HG03196 (cell line): Measurements from ENCODE around the gene CCM2.
"Not testable (repeated sequence)": the region's sequence is repeated elsewhere in the genome, so short reads cannot be mapped to it uniquely, and the experiment has no call there.

Experiments
- ATAC-seq: cut with Tn5 transposase; IDR thresholded peaks from one replicate; pipeline ENCODE4 v1.9.1; 2021; ENCODE audit not compliant: unreplicated experiment

CCM2 gene

DNA sequence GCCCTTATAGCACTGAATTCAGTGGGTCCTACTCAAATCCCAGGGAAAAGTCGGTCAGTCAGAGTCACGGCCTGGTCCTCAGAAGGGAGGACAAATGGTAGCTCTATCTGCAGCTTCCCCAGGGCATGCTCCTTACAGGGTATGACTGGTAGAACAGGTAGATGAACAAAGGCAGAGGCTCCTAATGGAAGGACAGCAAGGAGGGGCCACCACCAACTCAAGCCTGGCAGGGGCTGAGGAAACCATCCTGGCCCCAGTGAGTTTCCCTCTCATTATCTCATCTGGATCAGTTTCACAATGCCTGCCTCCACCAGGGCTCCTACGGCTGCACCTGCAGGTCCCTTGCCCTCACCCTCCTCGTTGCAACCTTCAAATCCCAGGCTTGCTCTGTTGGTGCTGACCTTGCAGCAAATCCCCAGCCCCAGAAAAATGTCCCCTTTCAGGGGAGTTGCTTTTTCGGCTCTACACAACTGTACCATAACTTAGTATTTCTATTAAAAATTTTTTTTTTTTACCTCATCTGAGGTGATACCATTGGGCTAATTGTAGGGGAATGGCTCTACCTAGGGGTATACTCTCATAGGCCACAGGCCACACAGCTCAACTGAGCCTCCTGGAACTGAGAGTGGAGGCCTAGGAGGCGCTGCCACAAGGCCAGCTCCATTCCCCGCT, 18.8 kb upstream of the CCM2 start:
- ATAC-seq: peak; percentile 2

GRCh38 chr7:44982535-44982923, 17.5 kb upstream of the CCM2 start:
- ATAC-seq: no peak

DNA sequence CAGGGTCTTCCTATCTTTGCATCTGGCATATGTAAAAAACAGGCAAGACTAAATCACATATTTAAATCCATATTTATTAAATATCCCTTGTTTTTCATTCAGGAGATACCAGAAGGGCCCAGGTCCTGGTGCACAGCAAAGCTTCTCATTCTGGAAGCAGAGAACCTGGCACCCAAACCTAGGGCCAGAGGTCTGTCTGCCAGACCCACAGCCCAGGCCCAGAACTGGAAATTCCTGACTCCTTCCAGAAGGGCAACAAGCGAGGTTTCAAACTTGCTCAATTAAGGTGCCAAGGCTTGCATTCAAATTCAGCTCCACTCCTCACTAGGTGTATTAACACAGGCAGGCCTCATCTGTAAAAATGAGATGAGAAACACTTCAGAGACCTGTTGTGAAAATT, 17.0 kb upstream of the CCM2 start:
- no peak for ATAC-seq

DNA sequence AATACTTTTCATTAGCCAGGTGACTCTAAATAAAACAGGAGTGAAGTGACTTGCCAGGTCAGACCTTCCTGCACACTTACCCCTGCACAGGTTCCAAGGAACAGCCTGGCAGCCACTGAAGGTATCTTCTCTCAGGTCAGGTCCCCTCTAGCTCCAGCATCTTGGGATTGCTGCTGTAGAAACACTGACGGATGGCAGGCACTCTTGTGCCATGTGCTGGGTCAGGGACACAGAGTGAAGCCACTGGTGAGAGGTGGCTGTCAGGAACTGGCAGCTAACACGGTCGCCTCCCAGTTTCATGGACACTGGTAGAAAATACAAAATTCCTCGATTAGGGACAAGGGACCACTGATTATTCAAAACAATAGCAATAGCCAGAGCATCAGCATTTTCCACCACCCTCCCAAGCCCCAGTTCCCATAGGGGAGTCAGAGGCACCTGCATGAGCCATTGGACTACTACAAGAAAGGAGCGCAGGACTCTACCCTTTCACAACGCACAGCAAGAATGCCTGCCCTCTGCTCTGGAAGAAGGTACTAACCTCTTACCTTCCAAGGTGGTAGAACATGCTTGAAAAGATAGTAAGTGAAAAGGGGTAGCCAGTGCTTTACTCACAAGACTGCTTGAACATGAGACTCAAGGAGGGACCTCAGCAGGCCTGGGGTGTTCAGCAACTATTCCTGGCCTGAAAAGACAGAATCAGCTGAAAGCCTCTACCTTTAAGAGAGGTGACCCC, 16.1 kb upstream of the CCM2 start:
- no peak for ATAC-seq

DNA sequence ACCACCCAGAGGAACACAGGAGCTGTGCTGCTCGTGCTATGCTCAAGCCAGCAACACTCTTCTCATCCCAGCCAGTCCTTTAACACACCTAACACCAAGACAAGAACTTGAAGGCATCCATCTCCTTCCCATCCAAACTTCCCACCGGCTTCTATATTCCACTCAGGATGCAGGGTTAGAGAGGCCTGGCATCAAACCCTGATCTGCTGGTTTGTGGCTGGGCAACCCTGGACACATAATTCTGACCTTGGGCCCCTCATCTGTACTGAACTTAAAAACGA, 15.6 kb upstream of the CCM2 start:
- ATAC-seq: no peak

- ATAC-seq: no peak
Observed at GRCh38 chr7:44985033-44985695, 14.8 kb upstream of the CCM2 start.

DNA sequence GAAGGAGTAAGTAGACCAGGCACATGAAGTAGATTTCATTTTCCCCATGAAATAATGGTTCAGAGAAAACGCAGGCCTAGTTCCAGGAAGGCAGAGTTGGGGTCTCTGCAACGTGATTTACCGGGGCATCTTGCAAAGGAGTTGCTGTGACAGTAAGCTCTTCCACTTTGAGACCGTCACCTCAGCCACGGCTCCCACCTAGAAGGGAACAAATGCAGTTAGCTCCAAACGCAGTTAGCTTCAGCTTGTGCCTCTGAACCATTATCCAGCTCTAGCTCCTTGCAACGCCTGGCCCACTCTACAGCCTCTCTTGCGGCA, 14.1 kb upstream of the CCM2 start:
- ATAC-seq: no peak

GRCh38 chr7:44986218-44987053, 13.6 kb upstream of the CCM2 start:
- peak; percentile 92 for ATAC-seq

GRCh38 chr7:44987457-44987856, 12.5 kb upstream of the CCM2 start:
- no peak for ATAC-seq

- ATAC-seq: no peak
Observed at GRCh38 chr7:44987996-44988395, 12.0 kb upstream of the CCM2 start.

GRCh38 chr7:44988701-44989100, 11.3 kb upstream of the CCM2 start:
- no peak for ATAC-seq

DNA sequence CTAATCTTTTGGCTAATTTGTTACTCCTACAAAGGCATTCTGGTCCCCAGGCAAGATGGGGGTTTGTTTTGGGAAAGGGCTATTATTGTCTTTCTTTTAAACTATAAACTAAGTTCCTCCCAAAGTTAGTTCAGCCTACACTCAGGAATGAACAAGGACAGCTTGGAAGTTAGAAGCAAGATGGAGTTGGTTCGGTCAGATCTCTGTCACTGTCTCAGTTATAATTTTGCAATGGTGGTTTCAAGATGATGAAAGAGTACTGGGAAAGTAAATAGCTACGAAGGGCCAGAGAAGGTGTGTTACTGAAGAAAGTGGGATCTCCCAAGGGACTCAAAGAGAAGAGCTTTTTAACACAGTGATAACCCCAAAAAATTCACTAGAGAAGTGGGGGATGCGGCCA, 10.9 kb upstream of the CCM2 start:
- ATAC-seq: no peak

DNA sequence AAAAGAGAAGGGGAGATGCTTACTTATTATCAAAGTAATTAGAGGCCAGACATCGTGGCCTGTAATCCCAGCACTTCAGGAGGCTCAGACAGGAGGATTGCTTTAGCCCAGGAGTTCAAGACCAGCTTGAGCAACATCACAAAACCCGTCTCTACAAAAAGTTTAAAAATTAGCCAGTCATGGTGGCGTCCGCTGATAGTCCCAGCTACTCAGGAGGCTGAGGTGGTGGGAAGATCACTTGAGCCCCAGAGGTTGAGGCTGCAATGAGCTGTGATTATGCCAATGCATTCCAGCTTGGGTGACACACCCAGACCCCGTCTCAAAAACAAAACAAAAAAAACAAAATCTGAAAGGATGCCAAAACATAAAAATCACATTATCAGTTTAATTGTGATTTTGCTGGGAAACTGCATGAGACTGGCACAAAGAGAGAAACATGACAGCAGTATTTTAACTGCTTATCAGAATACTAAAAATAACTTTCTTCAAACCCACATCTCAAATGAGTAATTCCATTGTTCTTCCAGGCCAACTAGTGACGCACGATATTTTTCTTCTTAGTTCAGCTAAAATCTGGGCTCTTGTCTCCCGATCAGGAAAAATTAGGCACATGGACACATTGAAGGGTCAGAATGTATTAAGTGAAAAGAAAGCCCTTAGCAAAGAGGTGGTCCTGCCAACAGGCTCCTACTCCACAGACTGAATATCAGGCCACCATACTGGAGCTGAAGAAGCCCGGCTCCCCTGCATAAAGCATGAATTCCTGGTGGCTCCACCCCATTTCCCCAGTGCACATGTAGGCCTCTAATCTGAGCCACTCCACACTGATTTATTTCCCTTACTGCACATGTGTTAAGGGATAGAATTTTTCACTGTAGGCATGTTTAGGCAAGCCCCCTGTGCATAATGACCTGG, 9.6 kb upstream of the CCM2 start:
- no peak for ATAC-seq

DNA sequence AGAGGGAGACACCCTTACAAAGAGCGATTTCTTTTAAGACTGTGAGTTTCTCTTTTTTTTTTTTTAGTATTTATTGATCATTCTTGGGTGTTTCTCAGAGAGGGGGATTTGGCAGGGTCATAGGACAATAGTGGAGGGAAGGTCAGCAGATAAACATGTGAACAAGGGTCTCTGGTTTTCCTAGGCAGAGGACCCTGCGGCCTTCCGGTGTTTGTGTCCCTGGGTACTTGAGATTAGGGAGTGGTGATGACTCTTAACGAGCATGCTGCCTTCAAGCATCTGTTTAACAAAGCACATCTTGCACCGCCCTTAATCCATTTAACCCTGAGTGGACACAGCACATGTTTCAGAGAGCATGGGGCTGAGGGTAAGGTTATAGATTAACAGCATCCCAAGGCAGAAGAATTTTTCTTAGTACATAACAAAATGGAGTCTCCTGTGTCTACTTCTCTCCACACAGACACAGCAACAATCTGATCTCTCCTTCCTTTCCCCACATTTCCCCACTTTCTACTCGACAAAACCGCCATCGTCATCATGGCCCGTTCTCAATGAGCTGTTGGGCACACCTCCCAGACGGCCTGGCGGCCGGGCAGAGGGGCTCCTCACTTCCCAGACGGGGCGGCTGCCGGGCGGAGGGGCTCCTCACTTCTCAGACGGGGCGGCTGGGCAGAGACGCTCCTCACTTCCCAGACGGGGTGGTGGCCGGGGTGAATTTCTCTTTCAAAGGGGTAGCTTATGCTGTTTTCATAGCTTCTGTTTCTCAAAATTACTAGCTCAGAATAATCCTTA, 7.8 kb upstream of the CCM2 start:
- not testable (repeated sequence) for ATAC-seq

- ATAC-seq: no peak
Observed at GRCh38 chr7:44994877-44995554, 5.0 kb upstream of the CCM2 start.

GRCh38 chr7:44995555-44996493, 4.2 kb upstream of the CCM2 start:
- ATAC-seq: no peak

- ATAC-seq: no peak
Observed at GRCh38 chr7:44998153-44998871, 1.7 kb upstream of the CCM2 start.
